GM18951 (cell line): Measurements from ENCODE around the gene RASA3.

Experiments
- POLR2A ChIP-seq: IDR thresholded peaks from 4 replicates; pipeline ENCODE4 v1.6.1; 2011; ENCODE audit warnings: mild to moderate bottlenecking; ENCODE audit not compliant: insufficient read length, insufficient read depth; ENCODE audit errors: extremely low read depth
- in situ Hi-C: fragments of 300-500 bp; cut with MboI; formaldehyde crosslinking; loops from one replicate; pipeline ENCODE4 v1.12.0; 2022; ENCODE audit warnings: low sequenced_read_pairs, mixed read lengths, inconsistent platforms; ENCODE audit not compliant: unreplicated experiment

Gene RASA3

DNA sequence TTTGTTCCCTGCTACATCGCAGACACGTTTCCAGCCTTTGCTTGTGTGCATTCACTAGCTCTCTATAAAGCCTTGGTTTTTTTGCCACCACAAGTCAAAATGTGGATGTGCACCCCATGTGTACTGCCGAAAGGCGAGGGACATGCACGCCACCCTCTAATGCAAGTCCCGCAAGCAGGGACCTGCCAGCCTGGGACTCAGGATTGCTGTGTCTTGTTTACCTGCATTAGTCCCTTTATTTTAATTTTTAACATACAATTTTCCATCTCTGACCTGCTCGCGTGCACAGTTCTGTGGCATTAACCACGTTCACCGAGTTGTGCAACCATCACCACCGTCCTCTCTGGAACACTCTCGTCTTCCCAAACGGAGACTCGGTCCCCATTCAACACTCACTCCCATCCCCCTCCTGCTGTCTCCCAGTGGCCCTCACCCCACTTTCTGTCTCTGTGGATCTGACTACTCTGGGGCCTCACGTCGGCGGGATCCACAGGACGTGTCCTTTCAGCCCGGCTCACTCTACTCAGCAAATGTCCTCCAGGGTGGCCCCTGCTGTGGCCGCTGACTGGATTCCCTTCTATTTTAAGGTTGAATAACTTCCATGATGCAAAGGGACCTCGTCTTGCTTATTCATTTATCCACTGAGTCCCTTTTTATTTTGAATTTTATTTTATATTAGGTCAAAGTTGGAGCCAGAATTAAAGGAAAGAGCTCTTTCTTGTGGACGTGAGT, 58.4 kb downstream of the RASA3 start:
- in situ Hi-C loops: no loop called here
- no peak for TF ChIP-seq POLR2A

GRCh38 chr13:114072421-114072820, 60.0 kb downstream of the RASA3 start:
- in situ Hi-C loops: no loop called here
- TF ChIP-seq POLR2A: no peak

DNA sequence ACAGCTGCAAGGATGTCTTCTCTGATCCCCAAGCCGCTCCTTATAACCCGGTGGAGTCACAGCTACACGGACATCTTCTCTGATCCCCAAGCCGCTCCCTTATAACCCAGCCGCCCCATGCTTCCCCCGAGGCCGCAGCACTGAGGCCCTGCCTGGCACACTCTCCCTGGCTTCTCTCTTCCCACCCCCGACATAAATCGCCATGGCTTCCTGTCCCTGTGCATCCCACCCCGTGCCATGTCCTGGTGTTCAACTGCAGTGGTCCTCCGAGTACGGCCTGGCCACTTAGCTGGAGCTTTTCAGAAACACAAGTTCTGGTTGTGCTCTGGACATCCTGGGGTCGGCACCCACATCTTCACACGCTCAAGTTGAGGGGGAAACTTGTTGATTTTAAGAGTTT, 60.4 kb downstream of the RASA3 start:
- in situ Hi-C loops: no loop called here
- TF ChIP-seq POLR2A: no peak

DNA sequence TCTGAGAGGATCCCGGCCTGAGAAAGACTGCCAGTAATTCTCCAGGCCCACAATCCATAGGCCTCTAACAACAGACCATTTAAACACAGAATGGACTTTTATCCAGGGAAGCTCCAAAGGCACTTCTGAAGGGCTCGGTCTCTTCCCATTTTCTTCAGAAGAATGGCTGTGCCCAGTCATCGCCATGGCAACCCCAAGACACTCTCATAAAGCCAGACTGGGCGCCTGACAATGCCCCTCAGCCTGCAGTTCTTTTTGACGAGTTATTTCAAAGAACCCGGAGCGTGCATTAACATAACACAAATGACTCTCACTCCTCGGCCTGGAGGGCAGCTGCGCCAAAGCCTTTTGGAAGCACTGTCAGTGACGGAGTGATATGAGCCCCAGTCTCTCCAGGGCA, 61.0 kb downstream of the RASA3 start:
- no peak for TF ChIP-seq POLR2A
- in situ Hi-C loops: no loop called here

DNA sequence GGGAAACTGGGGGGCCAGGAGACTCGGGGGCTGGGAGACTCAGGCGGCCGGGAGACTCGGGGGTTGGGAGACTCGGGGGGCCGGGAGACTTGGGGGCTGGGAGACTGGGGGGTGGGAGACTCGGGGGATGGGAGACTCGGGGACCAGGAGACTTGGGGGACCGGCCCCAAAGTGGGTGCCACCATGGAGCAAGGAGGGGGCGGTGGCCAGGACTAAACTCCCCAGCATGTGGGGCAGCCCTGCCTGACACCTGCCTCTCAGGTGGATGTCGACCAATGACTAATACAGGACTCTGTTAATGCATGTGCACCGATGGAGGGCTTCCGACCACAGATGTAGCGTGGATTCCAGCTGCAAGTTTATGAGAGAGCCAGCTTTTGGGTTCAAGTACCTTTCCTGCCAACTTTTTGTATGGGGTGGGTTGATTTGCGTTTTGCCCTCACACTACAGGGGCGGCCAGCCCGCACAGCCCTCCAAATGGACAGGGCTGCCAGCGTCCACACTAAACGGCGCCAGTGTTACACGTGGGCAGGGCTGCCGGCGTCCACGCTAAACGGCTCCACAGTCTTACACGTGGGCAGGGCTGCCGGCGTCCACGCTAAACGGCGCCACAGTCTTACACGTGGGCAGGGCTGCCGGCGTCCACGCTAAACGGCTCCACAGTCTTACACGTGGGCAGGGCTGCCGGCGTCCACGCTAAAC, 62.2 kb downstream of the RASA3 start:
- in situ Hi-C loops: no loop called here
- TF ChIP-seq POLR2A: no peak

- no peak for TF ChIP-seq POLR2A
Measured at GRCh38 chr13:114069376-114070097, 62.9 kb downstream of the RASA3 start.

GRCh38 chr13:114068656-114069318, 63.6 kb downstream of the RASA3 start:
- TF ChIP-seq POLR2A: no peak
- in situ Hi-C loops: no loop called here

More at GRCh38 chr13:114069376-114070097, 62.9 kb downstream of the RASA3 start:
- in situ Hi-C loops: no loop called here

GRCh38 chr13:114067886-114068651, 64.4 kb downstream of the RASA3 start:
- in situ Hi-C loops: no loop called here
- no peak for TF ChIP-seq POLR2A

DNA sequence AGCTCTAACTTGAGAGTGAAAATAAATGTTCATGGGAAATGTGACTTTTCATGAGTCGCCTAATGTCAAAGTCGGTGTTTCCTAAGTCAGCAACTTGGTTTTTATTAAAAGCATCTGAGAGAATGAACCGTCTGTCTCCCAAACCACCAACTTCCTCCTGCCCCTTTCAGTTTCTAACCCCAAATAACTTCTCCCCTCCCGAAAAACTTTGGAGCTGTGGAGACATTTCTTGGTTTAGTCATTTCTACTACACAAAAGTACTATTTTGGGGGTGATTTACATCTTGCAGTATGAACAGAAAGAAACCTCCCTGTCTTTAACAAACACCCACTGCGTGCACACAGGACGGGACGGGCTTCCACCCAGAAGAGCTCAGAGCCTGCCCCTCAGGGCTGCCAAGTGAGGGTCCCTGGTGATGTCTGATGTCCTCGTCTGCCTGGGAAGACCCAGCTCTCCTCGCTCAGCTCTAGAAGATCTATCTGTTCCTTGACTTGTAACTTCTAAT, 65.0 kb downstream of the RASA3 start:
- in situ Hi-C loops: no loop called here

DNA sequence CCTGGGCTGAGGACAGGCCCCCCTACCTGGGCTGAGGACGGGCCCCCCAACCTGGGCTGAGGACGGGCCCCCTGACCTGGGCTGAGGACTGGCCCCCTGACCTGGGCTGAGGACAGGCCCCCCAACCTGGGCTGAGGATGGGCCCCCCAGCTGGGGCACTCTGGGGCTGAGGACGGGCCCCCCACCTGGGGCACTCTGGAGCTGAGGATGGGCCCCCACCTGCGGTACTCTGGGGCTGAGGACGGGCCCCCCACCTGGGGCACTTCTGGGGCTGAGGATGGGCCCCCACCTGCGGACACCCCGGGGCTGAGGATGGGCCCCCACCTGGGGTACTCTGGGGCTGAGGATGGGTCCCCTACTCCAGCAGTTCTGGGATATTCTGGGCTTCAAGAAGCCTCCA, 65.5 kb downstream of the RASA3 start:
- no peak for TF ChIP-seq POLR2A
- in situ Hi-C loops: no loop called here

More for the DNA sequence above, 65.0 kb downstream of the RASA3 start:
- peak; percentile 31 for TF ChIP-seq POLR2A

DNA sequence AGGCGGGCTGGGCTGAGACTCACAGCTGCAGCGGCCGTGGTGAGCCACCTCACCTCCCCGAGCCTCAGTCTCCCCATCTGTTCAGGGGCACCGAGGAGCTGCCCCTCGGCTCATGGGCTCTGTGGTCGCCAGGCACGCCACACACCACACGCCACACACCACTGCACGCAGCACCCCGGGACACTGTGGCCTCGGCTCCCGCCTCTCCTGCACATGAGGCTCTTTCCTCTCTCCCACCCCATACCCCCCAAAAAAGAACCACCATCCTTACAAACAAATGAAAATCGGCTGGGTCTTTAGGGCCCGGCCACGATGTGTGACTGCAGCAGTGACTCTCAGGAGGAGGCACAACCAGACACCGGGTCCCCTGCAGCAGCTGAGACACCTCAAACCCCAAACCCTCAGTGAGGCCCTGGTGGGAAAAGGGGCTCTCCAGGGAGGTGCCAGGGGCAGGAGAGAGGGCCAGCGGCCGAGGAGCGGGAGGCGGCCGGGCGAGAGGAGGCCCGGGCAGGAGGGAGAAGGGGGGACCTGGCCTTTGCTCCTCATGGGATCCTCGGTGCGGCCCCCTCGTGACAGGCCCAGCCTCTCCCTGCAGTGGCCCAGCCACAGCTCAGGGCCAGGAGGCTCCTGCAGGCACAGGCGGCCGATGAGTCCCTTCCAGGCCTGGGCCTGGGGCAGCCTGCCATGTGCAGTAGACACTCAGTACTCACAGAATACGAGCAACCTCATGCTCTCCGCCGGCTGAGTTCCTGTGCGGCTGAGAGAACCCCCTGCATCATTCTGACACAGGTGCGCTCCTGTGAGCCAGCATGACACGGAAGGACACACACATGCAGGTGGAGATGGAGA, 66.3 kb downstream of the RASA3 start:
- TF ChIP-seq POLR2A: no peak
- in situ Hi-C loops: no loop called here

DNA sequence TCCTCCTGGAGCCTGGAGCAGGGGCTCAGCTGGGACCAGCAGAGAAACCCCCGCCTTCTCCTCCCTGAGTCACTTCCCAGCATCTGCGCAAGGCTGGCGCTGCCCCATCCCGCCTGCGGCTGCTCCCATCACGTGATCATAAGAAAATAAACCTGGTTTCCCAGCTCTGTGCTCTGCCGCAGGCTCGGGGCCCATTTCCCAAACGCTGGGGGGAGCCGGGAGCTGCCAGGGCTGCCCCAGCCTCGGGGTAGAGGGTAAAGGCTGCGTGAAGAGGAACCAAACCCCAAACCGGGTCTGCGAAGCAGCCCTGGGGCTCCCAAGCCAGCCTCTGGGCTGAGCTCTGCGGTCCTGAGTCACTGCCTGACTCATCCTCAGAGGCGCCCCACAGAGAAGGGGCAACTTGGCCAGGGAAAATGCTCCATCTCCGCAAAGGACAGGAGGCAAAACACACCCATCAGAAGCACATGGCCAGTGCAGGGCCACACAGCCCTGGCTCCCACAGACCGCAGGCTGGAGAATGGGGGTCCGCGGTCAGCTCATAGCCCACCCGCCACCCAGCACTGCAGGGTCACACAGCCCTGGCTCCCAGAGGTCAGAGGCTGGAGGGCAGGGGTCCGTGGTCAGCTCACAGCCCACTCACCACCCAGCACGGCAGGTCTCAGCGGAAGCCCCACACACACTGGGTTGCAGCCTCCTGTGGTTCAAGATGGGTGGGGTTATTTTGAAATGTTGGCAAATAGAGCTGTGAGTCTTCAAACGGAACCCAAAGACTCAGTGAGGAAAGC, 67.1 kb downstream of the RASA3 start:
- TF ChIP-seq POLR2A: no peak
- in situ Hi-C loops: no loop called here
